Stomach (tissue), 4 donors: ENCODE data around the gene SLC27A2.

Experiments used
- CTCF ChIP-seq, 7 experiments: fragments of 450-650 bp in 4 of 7; fragments of 200-600 bp in 3 of 7; sonication (generic) in 3 of 7; IDR thresholded peaks; one replicate each; pipeline ENCODE4 v1.5.1; 2016 to 2019; ENCODE audit warnings: antibody characterized with exemption in 7 of 7, control low read depth in 2 of 7, mild to moderate bottlenecking in 1 of 7
- POLR2A ChIP-seq, 4 donors: fragments of 450-650 bp; IDR thresholded peaks; one replicate each; pipeline ENCODE4 v1.6.1; 2016; ENCODE audit warnings: antibody characterized with exemption in 4 of 4, control low read depth in 2 of 4, mild to moderate bottlenecking in 1 of 4, moderate library complexity in 1 of 4
- POLR2AphosphoS5 ChIP-seq, 3 donors: sonication (generic); formaldehyde crosslinking; IDR thresholded peaks; one replicate each; pipeline ENCODE4 v1.6.1; 2016; ENCODE audit warnings: antibody characterized with exemption in 3 of 3

GRCh38 chr15:50163719-50164410 is 18.1 kb upstream of the SLC27A2 start:
- TF ChIP-seq POLR2AphosphoS5 (IDR thresholded peaks at IDR 0.05) (no peak), CTCF (IDR thresholded peaks at IDR 0.05) (no peak), POLR2A (IDR thresholded peaks at IDR 0.05) (no peak)
